Breast epithelium (tissue), 4 donors: ENCODE data around the gene TMTC3. TPM values are rescaled to one million over a fixed set of nuclear protein-coding genes. Genes with fewer than 3 reads are reported as not detected.

Experiments
- DNase-seq, 2 donors: peaks; one replicate each; pipeline ENCODE4 v3.0.0-alpha.2; 2019; ENCODE audit warnings: low spot score in 2 of 2
- H3K27ac ChIP-seq, 2 donors: fragments of 200-600 bp; sonication (generic) in 1 of 2; one replicate each; pipeline ENCODE4 v1.5.1; 2016 to 2019; ENCODE audit warnings: mild to moderate bottlenecking in 1 of 2
- H3K27me3 ChIP-seq, 2 donors: fragments of 200-600 bp; sonication (generic) in 1 of 2; one replicate each; pipeline versions ENCODE4 v1.5.1 to v1.6.0; 2017 to 2019; ENCODE audit warnings: control low read depth in 1 of 2, mild to moderate bottlenecking in 1 of 2
- H3K36me3 ChIP-seq: fragments of 200-600 bp; one replicate; pipeline ENCODE4 v1.5.1; 2019
- H3K4me1 ChIP-seq, 2 donors: fragments of 200-600 bp; sonication (generic); one replicate each; pipeline ENCODE4 v1.5.1; 2016 to 2019; ENCODE audit warnings: control low read depth in 1 of 2
- H3K4me3 ChIP-seq, 3 donors: fragments of 200-600 bp; sonication (generic); 1 replicate in 2 of 3; 2 replicates in 1 of 3; pipeline ENCODE4 v1.5.1; 2016 to 2019; ENCODE audit warnings: mild to moderate bottlenecking in 3 of 3, moderate library complexity in 2 of 3
- H3K9me3 ChIP-seq, 2 donors: fragments of 200-600 bp; sonication (generic) in 1 of 2; one replicate each; pipeline ENCODE4 v1.5.1; 2016 to 2019; ENCODE audit warnings: control low read depth in 1 of 2
- CTCF ChIP-seq, 3 donors: fragments of 450-650 bp; IDR thresholded peaks; one replicate each; pipeline ENCODE4 v1.5.1; 2016 to 2017; ENCODE audit warnings: antibody characterized with exemption in 3 of 3, mild to moderate bottlenecking in 3 of 3, moderate library complexity in 3 of 3
- POLR2A ChIP-seq: fragments of 450-650 bp; IDR thresholded peaks from one replicate; pipeline ENCODE4 v1.6.1; 2016; ENCODE audit warnings: antibody characterized with exemption, mild to moderate bottlenecking, moderate library complexity
- POLR2AphosphoS5 ChIP-seq, 3 donors: sonication (generic); formaldehyde crosslinking; IDR thresholded peaks; one replicate each; pipeline ENCODE4 v1.6.1; 2017; ENCODE audit warnings: antibody characterized with exemption in 3 of 3
- intact Hi-C: fragments of 100-400 bp; cut with DNase I; formaldehyde crosslinking; loops from one replicate; pipeline ENCODE4 v1.15.1; 2023; ENCODE audit warnings: low total_unique reads
- total RNA-seq, 3 donors: library from RNA; depleted of rRNA; stranded (reverse); fragments of >200 nt; gene quantifications; one replicate each; pipeline ENCODE4 v1.1.0, GENCODE V29; 2016

TMTC3 gene
- total RNA-seq, 3 donors from 2014 or later, result 14.7 to 20.6 (median 20.2) TPM

GRCh38 chr12:88182416-88182815 lies 40.3 kb downstream of the TMTC3 start:
- intact Hi-C loops, result no loop called here
- H3K36me3 ChIP-seq, result no peaks in the 10 kb centered on the region
- peaks cover 0 to 16% of the 10 kb centered on the region in 2 donors for H3K9me3 ChIP-seq
- H3K27me3 ChIP-seq, result no peaks in the 10 kb centered on the region
- no peak for DNase-seq
- H3K4me3 ChIP-seq, result no peak overlapping the region
- TF ChIP-seq CTCF (IDR thresholded peaks at IDR 0.05) (no peak), POLR2AphosphoS5 (IDR thresholded peaks at IDR 0.05) (no peak), POLR2A (no peak)
- H3K4me1 ChIP-seq, result no peaks in the 10 kb centered on the region
- H3K27ac ChIP-seq, result no peak overlapping the region

DNA sequence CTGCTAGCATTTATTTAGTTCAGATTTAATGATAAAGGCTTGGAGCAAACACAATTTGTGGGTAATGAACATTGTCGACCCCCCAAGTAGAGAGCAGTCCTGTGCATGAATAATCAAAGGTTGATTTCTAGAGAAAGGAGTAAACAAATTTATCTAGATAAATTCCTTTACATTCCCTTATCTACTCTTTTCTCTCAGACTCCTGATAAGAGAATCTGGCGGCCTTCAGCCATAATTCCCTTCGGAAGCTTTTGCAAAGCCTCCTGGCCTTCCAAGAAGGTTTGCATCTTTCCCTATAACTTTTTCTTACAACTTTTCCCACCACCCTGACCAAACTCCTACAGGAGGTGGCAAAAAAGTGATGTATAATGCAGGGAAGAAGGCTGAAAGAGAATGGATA lies 42.1 kb downstream of the TMTC3 start:
- DNase-seq, result no peak
- Histone ChIP-seq H3K4me1 (no peaks in the 10 kb centered on the region), H3K36me3 (no peaks in the 10 kb centered on the region), H3K27me3 (no peaks in the 10 kb centered on the region), H3K4me3 (no peak overlapping the region), H3K27ac (no peak overlapping the region), H3K9me3 (peaks cover 0 to 16% of the 10 kb centered on the region in 2 donors)
- intact Hi-C loops, result no loop called here
- TF ChIP-seq POLR2AphosphoS5 (IDR thresholded peaks at IDR 0.05), result no peak
- TF ChIP-seq CTCF (IDR thresholded peaks at IDR 0.05), result no peak

- intact Hi-C loops, result no loop called here
- Histone ChIP-seq H3K36me3 (no peaks in the 10 kb centered on the region), H3K27ac (no peak overlapping the region), H3K4me1 (no peaks in the 10 kb centered on the region), H3K27me3 (no peaks in the 10 kb centered on the region), H3K9me3 (peaks cover 0 to 16% of the 10 kb centered on the region in 2 donors), H3K4me3 (no peak overlapping the region)
- no peak for DNase-seq
- no peak for TF ChIP-seq POLR2AphosphoS5 (IDR thresholded peaks at IDR 0.05)
Measured at GRCh38 chr12:88185279-88185678, 43.2 kb downstream of the TMTC3 start.

DNA sequence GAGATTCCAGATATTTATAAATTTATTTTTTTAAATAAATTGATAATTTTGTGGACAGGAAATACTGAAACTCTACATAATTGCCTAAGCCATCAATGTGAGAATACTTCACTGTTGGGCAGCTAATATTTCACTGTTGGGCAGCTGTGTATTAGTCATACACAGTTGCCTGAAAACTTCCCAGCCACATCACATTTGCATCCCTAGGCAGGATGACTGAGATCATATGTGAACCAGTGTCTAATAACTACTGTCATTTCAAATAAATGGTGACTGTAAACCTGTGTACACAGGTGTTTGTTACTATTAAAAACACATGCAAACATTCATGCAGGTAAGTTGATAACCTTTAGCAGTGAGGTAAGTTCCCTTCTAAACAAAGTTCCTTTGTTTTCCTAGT lies 43.9 kb downstream of the TMTC3 start:
- Histone ChIP-seq H3K27me3 (no peaks in the 10 kb centered on the region), H3K9me3 (peaks cover 0 to 16% of the 10 kb centered on the region in 2 donors), H3K4me1 (no peaks in the 10 kb centered on the region), H3K4me3 (no peak overlapping the region), H3K36me3 (no peaks in the 10 kb centered on the region), H3K27ac (no peak overlapping the region)
- DNase-seq, result no peak
- intact Hi-C loops, result no loop called here
- TF ChIP-seq CTCF (IDR thresholded peaks at IDR 0.05) (no peak), POLR2A (no peak), POLR2AphosphoS5 (IDR thresholded peaks at IDR 0.05) (no peak)

DNA sequence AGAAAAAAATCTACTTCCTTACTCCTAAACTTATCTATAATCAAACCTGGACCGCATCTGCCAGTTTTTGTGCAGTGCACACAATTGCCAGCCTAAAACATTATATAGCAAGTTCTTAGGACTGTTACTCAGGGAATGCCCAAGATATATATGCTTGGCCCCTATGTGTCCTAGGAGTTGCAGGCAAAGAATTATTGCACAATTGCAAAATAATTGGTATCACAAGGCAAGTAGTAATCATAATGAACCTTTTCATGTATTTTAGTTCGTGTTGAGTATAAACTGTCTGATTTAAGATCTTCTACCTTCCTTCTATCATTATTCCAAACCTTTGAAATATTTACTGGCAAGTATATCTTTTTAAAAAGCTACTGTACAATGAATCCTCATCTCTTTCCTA lies 45.5 kb downstream of the TMTC3 start:
- intact Hi-C loops, result no loop called here
- Histone ChIP-seq H3K9me3 (peaks cover 0 to 9% of the 10 kb centered on the region in 2 donors), H3K4me1 (no peaks in the 10 kb centered on the region), H3K36me3 (no peaks in the 10 kb centered on the region), H3K27ac (no peak overlapping the region), H3K27me3 (no peaks in the 10 kb centered on the region), H3K4me3 (no peak overlapping the region)
- TF ChIP-seq POLR2A, result no peak
- no peak for TF ChIP-seq POLR2AphosphoS5 (IDR thresholded peaks at IDR 0.05)
- no peak for TF ChIP-seq CTCF (IDR thresholded peaks at IDR 0.05)
- no peak for DNase-seq

DNA sequence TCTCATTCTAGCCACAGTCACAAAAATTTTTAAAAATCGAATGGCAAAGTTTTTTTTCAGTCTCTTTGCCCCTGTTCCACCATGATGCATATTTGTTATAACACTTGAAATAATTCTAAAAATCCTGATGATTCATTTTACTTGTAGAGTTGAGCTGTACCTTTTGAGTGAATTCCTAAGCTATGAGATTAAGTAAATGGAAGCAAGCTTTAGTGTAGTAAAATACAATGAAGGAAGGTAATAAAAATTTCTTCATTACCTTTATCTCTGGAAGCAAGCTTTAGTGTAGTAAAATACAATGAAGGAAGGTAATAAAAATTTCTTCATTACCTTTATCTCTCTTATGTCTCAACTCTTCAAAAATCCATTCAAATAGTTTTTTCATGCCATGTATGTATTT lies 46.1 kb downstream of the TMTC3 start:
- Histone ChIP-seq H3K27me3 (no peaks in the 10 kb centered on the region), H3K9me3 (peaks cover 0 to 9% of the 10 kb centered on the region in 2 donors), H3K36me3 (no peaks in the 10 kb centered on the region), H3K27ac (no peak overlapping the region), H3K4me3 (no peak overlapping the region), H3K4me1 (no peaks in the 10 kb centered on the region)
- intact Hi-C loops, result no loop called here
- TF ChIP-seq POLR2A, result no peak
- TF ChIP-seq CTCF (IDR thresholded peaks at IDR 0.05), result no peak
- no peak for TF ChIP-seq POLR2AphosphoS5 (IDR thresholded peaks at IDR 0.05)
- DNase-seq, result no peak
